Left renal cortex interstitium (tissue), 4 donors: ENCODE results near the gene KRT1. TPM values are rescaled to one million over a fixed set of nuclear protein-coding genes. Genes with fewer than 3 reads are reported as not detected.

Experiments
- polyA plus RNA-seq, 4 donors: library from polyadenylated mRNA; unstranded; fragments of 120-200 nt; gene quantifications; one replicate each; pipeline ENCODE4 v1.2.1, GENCODE V29; 2013; ENCODE audit not compliant: insufficient read length in 4 of 4

The KRT1 gene
- polyA plus RNA-seq, 4 donors: 0.21 to 0.32 (median 0.28) TPM

Other genes starting within 250 kb of the KRT1 start
- gene KRT75, start 246.0 kb downstream of the KRT1 start, polyA plus RNA-seq: not detected
- gene KRT6B, start 228.3 kb downstream of the KRT1 start, polyA plus RNA-seq: not detected
- gene KRT6C, start 206.6 kb downstream of the KRT1 start, polyA plus RNA-seq: not detected
- not detected for gene KRT6A, start 187.2 kb downstream of the KRT1 start, polyA plus RNA-seq
- gene KRT5, start 160.0 kb downstream of the KRT1 start, polyA plus RNA-seq: 1 to 10 TPM in 1 of 4 donors, under 1 TPM in 2, not detected in 1; 0.08 to 1.0 (median 0.16) TPM
- gene KRT71, start 127.3 kb downstream of the KRT1 start, polyA plus RNA-seq: not detected
- gene KRT74, start 106.6 kb downstream of the KRT1 start, polyA plus RNA-seq: not detected
- gene KRT72, start 78.9 kb downstream of the KRT1 start, polyA plus RNA-seq: under 1 TPM in 2 of 4 donors, not detected in 2; 0.08 to 0.17 TPM
- under 1 TPM in 1 of 4 donors, not detected in 3; 0.06 TPM for gene KRT73, start 61.8 kb downstream of the KRT1 start, polyA plus RNA-seq
- gene KRT2, start 28.2 kb downstream of the KRT1 start, polyA plus RNA-seq: not detected
- gene KRT77, start 23.1 kb upstream of the KRT1 start, polyA plus RNA-seq: not detected
- gene KRT76, start 96.9 kb upstream of the KRT1 start, polyA plus RNA-seq: not detected
- gene KRT3, start 115.7 kb upstream of the KRT1 start, polyA plus RNA-seq: not detected
- gene KRT4, start 133.7 kb upstream of the KRT1 start, polyA plus RNA-seq: under 1 TPM; 0.48 to 0.76 (median 0.61) TPM
- gene KRT79, start 153.9 kb upstream of the KRT1 start, polyA plus RNA-seq: not detected
- not detected for gene KRT78, start 168.6 kb upstream of the KRT1 start, polyA plus RNA-seq
- 100 to 1,000 TPM; 212 to 262 (median 238) TPM for gene KRT8, start 224.7 kb upstream of the KRT1 start, polyA plus RNA-seq